GM06990 (cell line): Measurements from ENCODE around the gene ITIH3.

Experiments
- DNase-seq: peaks from one replicate; pipeline ENCODE4 v3.0.0-alpha.2; 2011; ENCODE audit not compliant: insufficient read length; ENCODE audit errors: extremely low read depth
- H3K27me3 ChIP-seq: replicated peaks from 2 replicates; pipeline ENCODE4 v1.6.0; 2011; ENCODE audit warnings: low read length; ENCODE audit not compliant: control insufficient read depth, insufficient read depth
- H3K36me3 ChIP-seq: 2 replicates; pipeline ENCODE4 v1.5.1; 2011; ENCODE audit warnings: low read length; ENCODE audit not compliant: control insufficient read depth, insufficient read depth
- H3K4me3 ChIP-seq: replicated peaks from 2 replicates; pipeline ENCODE4 v1.5.1; 2011; ENCODE audit warnings: low read depth, mild to moderate bottlenecking, control low read depth, low read length
- TF ChIP-seq, protein P1 (sequence below): IDR thresholded peaks from 2 replicates; pipeline ENCODE4 v1.5.1; 2011; ENCODE audit warnings: low read length, control low read depth, mild to moderate bottlenecking, inconsistent platforms; ENCODE audit not compliant: insufficient read depth, poor library complexity, severe bottlenecking

Gene ITIH3

DNA sequence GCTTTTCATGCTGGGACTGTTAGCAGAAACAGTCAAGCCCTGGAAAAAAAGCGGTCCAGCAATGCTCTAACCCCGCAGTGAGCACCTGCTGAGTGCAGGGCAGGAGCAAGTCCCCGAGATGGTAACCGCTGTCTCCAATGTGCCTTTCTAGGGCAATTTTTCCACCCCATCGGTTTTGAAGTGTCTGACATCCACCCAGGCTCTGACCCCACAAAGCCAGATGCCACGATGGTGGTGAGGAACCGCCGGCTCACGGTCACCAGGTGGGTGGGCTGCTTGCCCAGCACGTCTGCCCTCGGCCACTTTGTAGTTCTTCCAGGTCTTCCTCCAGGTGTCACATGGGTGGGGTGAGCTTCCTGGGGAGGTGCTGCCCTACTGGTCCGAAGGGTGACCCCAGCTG is 3.2 kb upstream of the ITIH3 start:
- DNase-seq: no peak
- Histone ChIP-seq H3K36me3 (no peaks in the 10 kb centered on the region), H3K27me3 (no peaks in the 10 kb centered on the region; the same call in 1 of the 2 replicates), H3K4me3 (no peak overlapping the region)
- TF ChIP-seq, protein P1, sequence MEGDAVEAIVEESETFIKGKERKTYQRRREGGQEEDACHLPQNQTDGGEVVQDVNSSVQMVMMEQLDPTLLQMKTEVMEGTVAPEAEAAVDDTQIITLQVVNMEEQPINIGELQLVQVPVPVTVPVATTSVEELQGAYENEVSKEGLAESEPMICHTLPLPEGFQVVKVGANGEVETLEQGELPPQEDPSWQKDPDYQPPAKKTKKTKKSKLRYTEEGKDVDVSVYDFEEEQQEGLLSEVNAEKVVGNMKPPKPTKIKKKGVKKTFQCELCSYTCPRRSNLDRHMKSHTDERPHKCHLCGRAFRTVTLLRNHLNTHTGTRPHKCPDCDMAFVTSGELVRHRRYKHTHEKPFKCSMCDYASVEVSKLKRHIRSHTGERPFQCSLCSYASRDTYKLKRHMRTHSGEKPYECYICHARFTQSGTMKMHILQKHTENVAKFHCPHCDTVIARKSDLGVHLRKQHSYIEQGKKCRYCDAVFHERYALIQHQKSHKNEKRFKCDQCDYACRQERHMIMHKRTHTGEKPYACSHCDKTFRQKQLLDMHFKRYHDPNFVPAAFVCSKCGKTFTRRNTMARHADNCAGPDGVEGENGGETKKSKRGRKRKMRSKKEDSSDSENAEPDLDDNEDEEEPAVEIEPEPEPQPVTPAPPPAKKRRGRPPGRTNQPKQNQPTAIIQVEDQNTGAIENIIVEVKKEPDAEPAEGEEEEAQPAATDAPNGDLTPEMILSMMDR: no peak

DNA sequence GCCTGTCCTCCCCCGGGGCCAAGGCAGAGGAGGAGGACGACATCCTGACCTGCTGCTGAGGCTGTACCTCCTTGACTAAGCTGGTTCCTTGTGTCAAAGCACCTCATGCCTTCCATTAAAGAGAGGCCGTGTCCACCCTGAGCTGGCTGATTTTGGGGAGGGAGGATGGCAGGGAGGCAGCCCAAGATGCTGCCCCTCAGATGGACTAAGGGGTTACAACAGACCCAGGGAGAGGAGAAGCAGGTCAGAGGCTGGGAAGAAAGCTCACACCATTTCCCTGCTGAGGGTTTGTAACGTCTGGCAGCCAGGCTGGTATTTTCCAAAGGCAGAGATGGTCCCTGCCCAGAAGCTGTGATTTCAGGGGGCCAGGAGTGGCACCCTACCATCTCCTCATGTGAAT is 2.7 kb upstream of the ITIH3 start:
- DNase-seq: no peak
- Histone ChIP-seq H3K36me3 (no peaks in the 10 kb centered on the region), H3K27me3 (no peaks in the 10 kb centered on the region; the same call in 1 of the 2 replicates), H3K4me3 (no peak overlapping the region)
- TF ChIP-seq, protein P1: no peak

DNA sequence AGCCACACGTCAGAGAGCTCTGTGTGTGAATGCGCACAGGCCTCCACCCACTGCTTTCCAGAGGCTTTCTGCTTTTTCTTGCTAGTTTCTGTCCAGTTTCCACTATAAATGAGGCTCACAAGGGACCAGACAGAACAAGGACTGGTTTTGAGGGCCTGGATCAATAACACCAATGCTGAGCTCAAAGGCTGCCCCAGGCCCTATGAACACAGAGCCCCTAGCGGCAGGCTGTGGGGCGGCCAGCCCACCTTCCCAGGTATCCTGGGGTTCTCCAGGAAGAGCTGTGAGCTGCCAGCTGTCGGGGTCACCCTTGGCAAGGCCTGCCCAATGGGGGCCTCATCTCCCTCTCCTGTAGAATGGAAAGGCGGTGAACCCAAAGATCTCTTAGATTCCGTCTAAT is 2.2 kb upstream of the ITIH3 start:
- DNase-seq: no peak
- H3K27me3 ChIP-seq: no peaks in the 10 kb centered on the region; the same call in 1 of the 2 replicates
- TF ChIP-seq, protein P1: peak; percentile 54
- no peak overlapping the region for H3K4me3 ChIP-seq
- H3K36me3 ChIP-seq: no peaks in the 10 kb centered on the region

DNA sequence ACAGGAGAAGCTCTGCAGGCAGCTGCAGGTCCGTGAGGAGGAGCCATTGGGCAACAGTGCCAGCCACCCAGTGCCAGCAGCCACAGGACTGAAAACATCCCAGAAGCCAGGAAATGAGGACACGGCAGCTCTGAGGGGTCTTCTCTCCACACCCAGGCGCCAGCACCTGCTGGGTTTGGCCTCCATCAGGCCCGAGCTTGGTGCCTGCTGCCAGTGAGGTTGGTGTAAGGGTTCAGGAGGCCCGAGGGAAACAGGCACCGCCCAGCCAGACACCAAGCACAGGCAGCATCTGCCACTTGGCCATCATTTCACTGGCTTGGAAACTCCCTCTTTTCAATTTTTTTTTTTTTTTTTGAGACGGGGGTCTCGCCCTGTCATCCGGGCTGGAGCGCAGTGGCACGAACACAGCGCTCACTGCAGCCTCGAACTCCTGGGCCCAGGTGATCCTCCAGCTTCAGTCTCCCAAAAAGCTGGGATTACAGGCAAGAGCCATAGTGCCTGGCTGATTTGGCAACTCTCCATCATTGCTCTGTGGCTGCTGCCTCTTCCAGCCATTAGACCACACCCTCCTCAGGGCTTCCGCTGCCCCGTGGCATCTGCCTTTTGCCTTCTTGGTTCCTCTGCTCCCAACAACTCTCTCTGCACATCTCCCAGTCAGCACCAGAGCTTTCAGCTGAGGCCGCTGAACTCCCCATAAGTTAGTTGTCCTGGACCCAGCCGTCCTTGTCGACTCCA is 1.5 kb upstream of the ITIH3 start:
- no peaks in the 10 kb centered on the region for H3K36me3 ChIP-seq
- TF ChIP-seq, protein P1: no peak
- DNase-seq: no peak
- H3K27me3 ChIP-seq: no peaks in the 10 kb centered on the region; the same call in 1 of the 2 replicates
- no peak overlapping the region for H3K4me3 ChIP-seq

DNA sequence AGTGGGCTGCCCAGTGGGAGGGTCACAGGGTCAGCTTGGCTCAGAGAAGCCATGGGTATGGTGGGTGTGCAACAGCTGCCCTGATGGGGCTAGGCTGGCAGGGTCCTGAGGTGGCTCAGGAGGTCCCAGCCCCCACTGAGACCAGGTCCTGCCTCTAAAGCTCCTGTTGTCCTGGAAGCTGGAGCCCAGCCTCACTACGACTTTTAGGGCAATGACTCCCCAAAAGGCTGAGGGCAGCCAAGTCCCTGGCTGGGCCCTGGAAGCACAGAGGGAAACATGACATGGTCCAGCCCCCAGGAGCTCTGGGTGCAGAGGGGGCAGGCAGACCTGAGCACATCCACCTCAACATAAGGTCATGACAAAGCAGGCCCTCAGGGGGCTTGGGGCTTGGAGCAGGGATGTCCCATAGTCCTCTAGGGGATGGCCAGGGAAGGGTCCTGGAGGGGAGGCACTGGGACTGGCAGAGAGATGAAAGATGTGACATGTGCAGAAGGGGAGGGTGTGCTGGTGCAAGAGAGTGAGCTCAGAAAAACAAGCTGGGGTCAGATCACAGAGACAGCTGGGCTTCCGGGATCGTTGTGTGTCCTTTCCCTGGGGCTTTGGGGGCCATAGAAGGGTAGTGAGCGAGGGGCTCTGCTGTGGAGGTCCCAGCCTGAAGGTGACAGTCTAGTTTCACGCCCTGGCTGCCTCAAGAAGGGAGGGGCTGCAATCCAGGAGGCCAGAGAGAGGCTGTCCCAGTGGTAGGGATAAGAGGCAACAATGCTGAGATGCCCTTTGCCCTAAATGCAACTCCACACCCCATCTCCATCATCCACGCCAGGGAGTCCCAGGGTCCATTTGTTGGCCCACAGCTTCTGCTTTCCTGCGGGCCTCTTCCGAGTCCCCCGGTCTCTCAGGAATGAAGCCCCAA is 639 bp upstream of the ITIH3 start:
- TF ChIP-seq, protein P1: no peak
- Histone ChIP-seq H3K4me3 (no peak overlapping the region), H3K27me3 (no peaks in the 10 kb centered on the region; the same call in 1 of the 2 replicates), H3K36me3 (no peaks in the 10 kb centered on the region)
- no peak for DNase-seq
